ENCODE results near the gene C19orf25.

Gene C19orf25

GRCh38 chr19:1496714-1497577 lies 17.9 kb upstream of the C19orf25 start:
- DNase-seq (ENCODE audit: low spot score), result no peak

GRCh38 chr19:1495799-1496713 lies 17.0 kb upstream of the C19orf25 start:
- DNase-seq (ENCODE audit: low spot score), result no peak

GRCh38 chr19:1495051-1495798 lies 16.2 kb upstream of the C19orf25 start:
- DNase-seq (ENCODE audit: low spot score), result no peak

GRCh38 chr19:1494115-1494815 lies 15.2 kb upstream of the C19orf25 start:
- DNase-seq (ENCODE audit: low spot score), result no peak

- no peak for DNase-seq (ENCODE audit: low spot score)
Measured at GRCh38 chr19:1492474-1493006, 13.5 kb upstream of the C19orf25 start.

GRCh38 chr19:1491849-1492170 lies 12.8 kb upstream of the C19orf25 start:
- DNase-seq (ENCODE audit: low spot score), result no peak

GRCh38 chr19:1491114-1491848 lies 12.3 kb upstream of the C19orf25 start, which contains the start of gene REEP6:
REEP6 (plus strand) TSS chr19:1491181; CDS start chr19:1491270, 89 bp downstream.
- DNase-seq (ENCODE audit: low spot score), result no peak

GRCh38 chr19:1490311-1491113 lies 11.5 kb upstream of the C19orf25 start, which contains the start of gene PCSK4:
PCSK4 (minus strand) TSS chr19:1490350; CDS start chr19:1490346, 4 bp downstream.
- DNase-seq (ENCODE audit: low spot score), result peak; percentile 91

GRCh38 chr19:1489463-1490310 lies 10.7 kb upstream of the C19orf25 start:
- DNase-seq (ENCODE audit: low spot score), result no peak

- DNase-seq (ENCODE audit: low spot score), result no peak
Measured at GRCh38 chr19:1488282-1488601, 9.2 kb upstream of the C19orf25 start.

GRCh38 chr19:1487576-1488281 lies 8.7 kb upstream of the C19orf25 start:
- no peak for DNase-seq (ENCODE audit: low spot score)

- no peak for DNase-seq (ENCODE audit: low spot score)
Measured at GRCh38 chr19:1486720-1487575, 7.9 kb upstream of the C19orf25 start.

GRCh38 chr19:1483979-1484428 lies 5.0 kb upstream of the C19orf25 start:
- no peak for DNase-seq (ENCODE audit: low spot score)

GRCh38 chr19:1483131-1483978 lies 4.3 kb upstream of the C19orf25 start:
- no peak for DNase-seq (ENCODE audit: low spot score)

GRCh38 chr19:1482361-1483130 lies 3.5 kb upstream of the C19orf25 start:
- no peak for DNase-seq (ENCODE audit: low spot score)
